Peyer's patch (tissue), 4 donors: Measurements from ENCODE around the gene PDCD2L. TPM values are rescaled to one million over a fixed set of nuclear protein-coding genes. Genes with fewer than 3 reads are reported as not detected.

Experiments used
- DNase-seq, 3 donors: peaks; one replicate each; pipeline ENCODE4 v3.0.0-alpha.2; 2017 to 2019
- H3K27ac ChIP-seq, 4 donors: fragments of 200-600 bp; sonication (generic); one replicate each; pipeline ENCODE4 v1.5.1; 2016 to 2019
- H3K27me3 ChIP-seq, 2 donors: fragments of 200-600 bp; sonication (generic); one replicate each; pipeline ENCODE4 v1.5.1; 2019
- H3K36me3 ChIP-seq, 3 donors: fragments of 200-600 bp; sonication (generic); one replicate each; pipeline ENCODE4 v1.5.1; 2016 to 2019
- H3K4me1 ChIP-seq, 4 donors: fragments of 200-600 bp; sonication (generic); one replicate each; pipeline ENCODE4 v1.5.1; 2016 to 2019
- H3K4me3 ChIP-seq, 4 donors: fragments of 200-600 bp; sonication (generic); 1 replicate in 3 of 4; 2 replicates in 1 of 4; pipeline ENCODE4 v1.5.1; 2016 to 2019; ENCODE audit warnings: mild to moderate bottlenecking in 1 of 4
- H3K9me3 ChIP-seq, 4 donors: fragments of 200-600 bp; sonication (generic); one replicate each; pipeline ENCODE4 v1.5.1; 2016 to 2019; ENCODE audit warnings: mild to moderate bottlenecking in 1 of 4
- CTCF ChIP-seq, 6 experiments: fragments of 450-650 bp in 4 of 6; fragments of 200-600 bp in 2 of 6; sonication (generic) in 1 of 6; IDR thresholded peaks; one replicate each; pipeline ENCODE4 v1.5.1; 2017 to 2019; ENCODE audit warnings: antibody characterized with exemption in 6 of 6, mild to moderate bottlenecking in 3 of 6, moderate library complexity in 1 of 6
- POLR2A ChIP-seq, 2 donors: fragments of 450-650 bp; IDR thresholded peaks; one replicate each; pipeline ENCODE4 v1.5.1; 2017; ENCODE audit warnings: antibody characterized with exemption in 2 of 2, mild to moderate bottlenecking in 2 of 2, moderate library complexity in 2 of 2
- total RNA-seq, 4 donors: library from RNA; depleted of rRNA; stranded (reverse); fragments of >200 nt; gene quantifications; one replicate each; pipeline ENCODE4 v1.1.0, GENCODE V29; 2016

PDCD2L gene
- total RNA-seq, 4 donors from 2014 or later: 8.6 to 14.0 (median 10.3) TPM

- DNase-seq: no peak
- Histone ChIP-seq H3K4me1 (peaks cover 0 to 9% (median 3%) of the 10 kb centered on the region in 4 donors), H3K4me3 (peak overlapping the region in 3 of 4 donors; percentile 30 to 52 (median 52)), H3K36me3 (peaks cover 0 to 6% (median 0%) of the 10 kb centered on the region in 3 donors), H3K9me3 (no peaks in the 10 kb centered on the region), H3K27ac (peak overlapping the region; percentile 54 to 89 (median 81)), H3K27me3 (no peaks in the 10 kb centered on the region)
- TF ChIP-seq CTCF (IDR thresholded peaks at IDR 0.05) (no peak), POLR2A (IDR thresholded peaks at IDR 0.05) (no peak)
Observed at GRCh38 chr19:34359954-34360315, 44.3 kb upstream of the PDCD2L start.

GRCh38 chr19:34360354-34360909 lies 43.8 kb upstream of the PDCD2L start:
- H3K27me3 ChIP-seq: no peaks in the 10 kb centered on the region
- H3K9me3 ChIP-seq: no peaks in the 10 kb centered on the region
- H3K27ac ChIP-seq: peak overlapping the region in 1 of 4 donors; percentile 81
- H3K4me1 ChIP-seq: peaks cover 0 to 9% (median 3%) of the 10 kb centered on the region in 4 donors
- TF ChIP-seq POLR2A (IDR thresholded peaks at IDR 0.05) (no peak), CTCF (IDR thresholded peaks at IDR 0.05) (no peak)
- no peak for DNase-seq
- no peak overlapping the region for H3K4me3 ChIP-seq
- H3K36me3 ChIP-seq: peaks cover 0 to under 1% (median 0%) of the 10 kb centered on the region in 3 donors

GRCh38 chr19:34362679-34363069 lies 41.5 kb upstream of the PDCD2L start:
- TF ChIP-seq POLR2A (IDR thresholded peaks at IDR 0.05) (no peak), CTCF (IDR thresholded peaks at IDR 0.05) (no peak)
- Histone ChIP-seq H3K4me3 (no peak overlapping the region), H3K36me3 (peaks cover 0 to 11% (median 0%) of the 10 kb centered on the region in 3 donors), H3K4me1 (peaks cover 0 to 26% (median 11%) of the 10 kb centered on the region in 4 donors), H3K9me3 (no peaks in the 10 kb centered on the region), H3K27me3 (no peaks in the 10 kb centered on the region), H3K27ac (no peak overlapping the region)
- no peak for DNase-seq

- TF ChIP-seq CTCF (IDR thresholded peaks at IDR 0.05): no peak
- DNase-seq: no peak
- Histone ChIP-seq H3K36me3 (peaks cover 0 to 15% (median 0%) of the 10 kb centered on the region in 3 donors), H3K27me3 (no peaks in the 10 kb centered on the region), H3K9me3 (no peaks in the 10 kb centered on the region), H3K4me3 (no peak overlapping the region), H3K4me1 (peaks cover 0 to 30% (median 11%) of the 10 kb centered on the region in 4 donors), H3K27ac (no peak overlapping the region)
Observed at GRCh38 chr19:34363094-34363493, 41.1 kb upstream of the PDCD2L start.

- no peaks in the 10 kb centered on the region for H3K27me3 ChIP-seq
- peaks cover 0 to 24% (median 0%) of the 10 kb centered on the region in 3 donors for H3K36me3 ChIP-seq
- peaks cover 0 to 27% (median 8%) of the 10 kb centered on the region in 4 donors for H3K4me1 ChIP-seq
- H3K9me3 ChIP-seq: no peaks in the 10 kb centered on the region
- no peak overlapping the region for H3K4me3 ChIP-seq
- DNase-seq: no peak
- TF ChIP-seq CTCF (IDR thresholded peaks at IDR 0.05) (no peak), POLR2A (IDR thresholded peaks at IDR 0.05) (no peak)
- H3K27ac ChIP-seq: no peak overlapping the region
Observed at GRCh38 chr19:34363930-34364329, 40.3 kb upstream of the PDCD2L start.
